Measurements from ENCODE around the gene C1orf53. TPM values are rescaled to one million over a fixed set of nuclear protein-coding genes. Genes with fewer than 3 reads are reported as not detected.

Gene C1orf53
- total RNA-seq, 2 experiments from 2014 or later, result 2.4 to 4.1 TPM

GRCh38 chr1:197865809-197866208 lies 36.6 kb upstream of the C1orf53 start:
- DNase-seq (ENCODE audit: low spot score), result no peak
- Histone ChIP-seq H3K9me3 (ENCODE audit: low read length) (no peaks in the 10 kb centered on the region), H2AFZ (ENCODE audit: low read length) (no peak overlapping the region), H3K79me2 (ENCODE audit: insufficient read depth, low read depth, low read length) (no peaks in the 10 kb centered on the region), H3K36me3 (ENCODE audit: insufficient read depth, low read length) (no peaks in the 10 kb centered on the region), H3K4me3 (ENCODE audit: low read depth, low read length, poor library complexity, severe bottlenecking) (no peak overlapping the region), H3K27ac (ENCODE audit: low read depth, low read length, poor library complexity, severe bottlenecking) (no peak overlapping the region), H3K9me2 (ENCODE audit: insufficient read depth, low read length) (no peaks in the 10 kb centered on the region), H3K4me1 (ENCODE audit: insufficient read depth, low read length, poor library complexity, severe bottlenecking) (no peaks in the 10 kb centered on the region), H4K20me1 (ENCODE audit: insufficient read depth, low read length) (no peaks in the 10 kb centered on the region), H3K4me2 (ENCODE audit: low read length) (no peak overlapping the region)
- no peak for TF ChIP-seq CTCF (conservative IDR thresholded peaks at IDR 0.05; ENCODE audit: low read length)
- TF ChIP-seq EZH2phosphoT487 (IDR thresholded peaks at IDR 0.05; ENCODE audit: borderline replicate concordance, low read depth, low read length), result no peak
- no TSS peak for BruUV-seq (replicated peaks)
- ChIA-PET POLR2A (interaction anchor here (0.6 kb wide), 1 partner anchor 239 kb away, joined by 4 read pairs; no protein-coding TSS in a partner anchor), CTCF (ENCODE audit: unreplicated experiment) (no interaction called here)
- intact Hi-C loops (cut with micrococcal nuclease; ENCODE audit: unreplicated experiment), result loop anchor here (5.0 kb wide), 1 partner anchor 174 kb away; no protein-coding TSS in a partner anchor

- Histone ChIP-seq H4K20me1 (ENCODE audit: insufficient read depth, low read length) (no peaks in the 10 kb centered on the region), H3K9me3 (ENCODE audit: low read length) (no peaks in the 10 kb centered on the region), H3K36me3 (ENCODE audit: insufficient read depth, low read length) (no peaks in the 10 kb centered on the region), H3K4me1 (ENCODE audit: insufficient read depth, low read length, poor library complexity, severe bottlenecking) (no peaks in the 10 kb centered on the region), H3K4me3 (ENCODE audit: low read depth, low read length, poor library complexity, severe bottlenecking) (no peak overlapping the region), H3K27ac (ENCODE audit: low read depth, low read length, poor library complexity, severe bottlenecking) (no peak overlapping the region), H3K79me2 (ENCODE audit: insufficient read depth, low read depth, low read length) (no peaks in the 10 kb centered on the region), H2AFZ (ENCODE audit: low read length) (0 out of 2 replicates have a peak overlapping the region, but pooled peaks have one; percentile 6), H3K9me2 (ENCODE audit: insufficient read depth, low read length) (no peaks in the 10 kb centered on the region), H3K4me2 (ENCODE audit: low read length) (no peak overlapping the region)
- intact Hi-C loops (cut with micrococcal nuclease; ENCODE audit: unreplicated experiment), result loop anchor here (1.0 to 5.0 kb wide), 5 partner anchors 56 to 348 kb away; no protein-coding TSS in a partner anchor
- no peak for TF ChIP-seq EZH2phosphoT487 (IDR thresholded peaks at IDR 0.05; ENCODE audit: borderline replicate concordance, low read depth, low read length)
- TF ChIP-seq CTCF (conservative IDR thresholded peaks at IDR 0.05; ENCODE audit: low read length), result peak; percentile 95
- peak; percentile 74 for DNase-seq (ENCODE audit: low spot score)
- BruUV-seq (replicated peaks), result no TSS peak
- ChIA-PET POLR2A (interaction anchor here (0.6 to 1.4 kb wide), 11 partner anchors 9 to 684 kb away, joined by 3 to 5 read pairs (median 3); no protein-coding TSS in a partner anchor), CTCF (ENCODE audit: unreplicated experiment) (interaction anchor here (0.5 to 1.1 kb wide), 3 partner anchors 251 to 715 kb away, joined by 3 to 6 read pairs (median 4); no protein-coding TSS in a partner anchor)
Observed at GRCh38 chr1:197868751-197869489, 33.5 kb upstream of the C1orf53 start.

Measured in OCI-LY7 (cell line).